ENCODE results near the gene BEGAIN. TPM values are rescaled to one million over a fixed set of nuclear protein-coding genes. Genes with fewer than 3 reads are reported as not detected.

Gene BEGAIN
- total and polyA plus RNA-seq, 2 experiments from 2014 or later, result 0.11 to 0.65 TPM

- H3F3A ChIP-seq (ENCODE audit: insufficient read depth), result no peaks in the 10 kb centered on the region
- H3K9me3 ChIP-seq (ENCODE audit: low read depth), result no peaks in the 10 kb centered on the region
- no peak overlapping the region for H3K9ac ChIP-seq
- no peak overlapping the region for H3K4me2 ChIP-seq (ENCODE audit: unreplicated experiment)
- H3K4me3 ChIP-seq, result no peak overlapping the region
- no peaks in the 10 kb centered on the region for H3K36me3 ChIP-seq (ENCODE audit: low read depth)
- peaks cover 62% of the 10 kb centered on the region for H3K27me3 ChIP-seq (replicated peaks; ENCODE audit: insufficient read depth)
- in situ Hi-C loops (cut with MboI), result no loop called here
- DNase-seq, result no peak
- TF ChIP-seq EZH2phosphoT487 (IDR thresholded peaks at IDR 0.05; ENCODE audit: insufficient read depth, low read depth) (no peak), EZH2 (IDR thresholded peaks at IDR 0.05; ENCODE audit: insufficient read depth, poor library complexity, severe bottlenecking) (no peak)
- no peaks in the 10 kb centered on the region for H3K9me2 ChIP-seq (ENCODE audit: insufficient read depth)
- WGBS, 2 experiments (ENCODE audit: low coverage in 1 of 2, low lambda C conversion rate in 2 of 2, missing lambda C conversion rate in 2 of 2), result 67 to 77% methylated on average over 1 of the region's 1 CpG
- no peak overlapping the region for H2AFZ ChIP-seq
- no peaks in the 10 kb centered on the region for H3K4me1 ChIP-seq (ENCODE audit: insufficient read depth)
- H4K20me1 ChIP-seq (ENCODE audit: insufficient read depth), result no peaks in the 10 kb centered on the region
- H3K27ac ChIP-seq, result no peak overlapping the region
- no peaks in the 10 kb centered on the region for H3K79me2 ChIP-seq (ENCODE audit: insufficient read depth)
Measured at GRCh38 chr14:100623557-100623956, 36.3 kb upstream of the BEGAIN start.

- in situ Hi-C loops (cut with MboI), result no loop called here
- no peaks in the 10 kb centered on the region for H3K9me2 ChIP-seq (ENCODE audit: insufficient read depth)
- no peaks in the 10 kb centered on the region for H3K36me3 ChIP-seq (ENCODE audit: low read depth)
- H3K9me3 ChIP-seq (ENCODE audit: low read depth), result no peaks in the 10 kb centered on the region
- 49 to 53% methylated on average over 22 of the region's 22 CpGs for WGBS, 2 experiments (ENCODE audit: low coverage in 1 of 2, low lambda C conversion rate in 2 of 2, missing lambda C conversion rate in 2 of 2)
- H3K4me3 ChIP-seq, result no peak overlapping the region
- H3K9ac ChIP-seq, result no peak overlapping the region
- no peaks in the 10 kb centered on the region for H3K79me2 ChIP-seq (ENCODE audit: insufficient read depth)
- H3K4me2 ChIP-seq (ENCODE audit: unreplicated experiment), result no peak overlapping the region
- peaks cover 65% of the 10 kb centered on the region for H3K27me3 ChIP-seq (replicated peaks; ENCODE audit: insufficient read depth)
- H2AFZ ChIP-seq, result no peak overlapping the region
- TF ChIP-seq EZH2 (IDR thresholded peaks at IDR 0.05; ENCODE audit: insufficient read depth, poor library complexity, severe bottlenecking) (no peak), EZH2phosphoT487 (IDR thresholded peaks at IDR 0.05; ENCODE audit: insufficient read depth, low read depth) (no peak)
- no peaks in the 10 kb centered on the region for H3F3A ChIP-seq (ENCODE audit: insufficient read depth)
- H3K4me1 ChIP-seq (ENCODE audit: insufficient read depth), result no peaks in the 10 kb centered on the region
- H4K20me1 ChIP-seq (ENCODE audit: insufficient read depth), result no peaks in the 10 kb centered on the region
- no peak overlapping the region for H3K27ac ChIP-seq
- no peak for DNase-seq
Measured at GRCh38 chr14:100622708-100623485, 35.7 kb upstream of the BEGAIN start.

GRCh38 chr14:100622224-100622623, 35.0 kb upstream of the BEGAIN start:
- Histone ChIP-seq H4K20me1 (ENCODE audit: insufficient read depth) (no peaks in the 10 kb centered on the region), H3K27me3 (replicated peaks; ENCODE audit: insufficient read depth) (peaks cover 65% of the 10 kb centered on the region), H3K4me2 (ENCODE audit: unreplicated experiment) (no peak overlapping the region), H3K9ac (no peak overlapping the region), H3K27ac (no peak overlapping the region), H3K79me2 (ENCODE audit: insufficient read depth) (no peaks in the 10 kb centered on the region), H3K9me2 (ENCODE audit: insufficient read depth) (no peaks in the 10 kb centered on the region), H3K4me1 (ENCODE audit: insufficient read depth) (no peaks in the 10 kb centered on the region), H3F3A (ENCODE audit: insufficient read depth) (no peaks in the 10 kb centered on the region), H3K36me3 (ENCODE audit: low read depth) (no peaks in the 10 kb centered on the region), H2AFZ (no peak overlapping the region), H3K9me3 (ENCODE audit: low read depth) (no peaks in the 10 kb centered on the region), H3K4me3 (no peak overlapping the region)
- DNase-seq, result no peak
- in situ Hi-C loops (cut with MboI), result no loop called here
- WGBS, 2 experiments (ENCODE audit: low coverage in 1 of 2, low lambda C conversion rate in 2 of 2, missing lambda C conversion rate in 2 of 2), result 41 to 47% methylated on average over 8 of the region's 8 CpGs
- no peak for TF ChIP-seq EZH2 (IDR thresholded peaks at IDR 0.05; ENCODE audit: insufficient read depth, poor library complexity, severe bottlenecking)
- no peak for TF ChIP-seq EZH2phosphoT487 (IDR thresholded peaks at IDR 0.05; ENCODE audit: insufficient read depth, low read depth)

- no peaks in the 10 kb centered on the region for H3K79me2 ChIP-seq (ENCODE audit: insufficient read depth)
- no peaks in the 10 kb centered on the region for H3K36me3 ChIP-seq (ENCODE audit: low read depth)
- no peaks in the 10 kb centered on the region for H3K9me2 ChIP-seq (ENCODE audit: insufficient read depth)
- H3K27me3 ChIP-seq (replicated peaks; ENCODE audit: insufficient read depth), result peaks cover 67% of the 10 kb centered on the region
- no peaks in the 10 kb centered on the region for H4K20me1 ChIP-seq (ENCODE audit: insufficient read depth)
- no peak for DNase-seq
- no peak overlapping the region for H3K4me2 ChIP-seq (ENCODE audit: unreplicated experiment)
- H3K9me3 ChIP-seq (ENCODE audit: low read depth), result no peaks in the 10 kb centered on the region
- no peaks in the 10 kb centered on the region for H3K4me1 ChIP-seq (ENCODE audit: insufficient read depth)
- no peaks in the 10 kb centered on the region for H3F3A ChIP-seq (ENCODE audit: insufficient read depth)
- TF ChIP-seq EZH2phosphoT487 (IDR thresholded peaks at IDR 0.05; ENCODE audit: insufficient read depth, low read depth) (no peak), EZH2 (IDR thresholded peaks at IDR 0.05; ENCODE audit: insufficient read depth, poor library complexity, severe bottlenecking) (no peak)
- no peak overlapping the region for H3K9ac ChIP-seq
- H3K4me3 ChIP-seq, result no peak overlapping the region
- H2AFZ ChIP-seq, result no peak overlapping the region
- WGBS, 2 experiments (ENCODE audit: low coverage in 1 of 2, low lambda C conversion rate in 2 of 2, missing lambda C conversion rate in 2 of 2), result 68 to 70% methylated on average over 14 of the region's 14 CpGs
- no peak overlapping the region for H3K27ac ChIP-seq
- in situ Hi-C loops (cut with MboI), result no loop called here
Measured at GRCh38 chr14:100621806-100622205, 34.6 kb upstream of the BEGAIN start.

Data from GM23248 (cell line).